ENCODE data around the gene OLFML1.

Gene OLFML1

DNA sequence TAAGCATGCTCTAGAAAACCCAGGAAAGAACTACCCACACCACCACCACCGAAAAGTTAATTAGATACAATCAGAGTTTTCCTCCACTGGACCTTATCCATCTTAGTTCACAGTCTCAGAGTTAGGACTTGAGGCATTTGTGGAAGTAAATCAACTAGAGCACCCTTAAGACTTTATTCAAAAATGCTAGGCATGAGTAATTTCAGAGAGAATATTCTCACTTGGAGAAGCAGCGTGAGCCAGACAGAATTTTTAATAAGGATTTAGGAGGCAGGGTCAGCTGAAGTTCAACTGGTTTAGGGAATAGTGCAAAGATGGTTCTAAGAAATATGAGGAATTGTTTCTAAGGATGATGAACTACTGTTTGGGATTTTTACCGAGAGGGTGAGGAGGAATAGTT, 1.2 kb upstream of the OLFML1 start:
- no peaks in the 10 kb centered on the region for H3K9me3 Mint-ChIP-seq

DNA sequence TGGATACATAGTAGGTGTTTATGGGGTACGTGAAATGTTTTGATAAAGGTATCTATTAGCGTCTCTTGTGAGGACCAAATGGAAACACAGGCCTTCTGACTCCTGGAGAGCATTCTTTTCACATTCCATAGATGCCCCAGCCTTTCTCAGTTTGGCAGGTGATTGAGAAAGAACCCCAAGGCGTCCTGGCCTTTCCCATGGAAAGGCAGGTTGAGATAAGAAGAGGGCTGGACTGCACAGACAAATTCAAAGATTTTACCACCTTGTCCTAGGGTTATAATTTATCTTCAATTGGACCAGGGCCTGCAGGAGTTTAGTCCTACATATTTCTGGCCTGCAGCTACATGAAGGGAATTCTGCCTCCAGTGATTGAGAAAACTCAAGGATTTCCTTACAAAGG, 661 bp upstream of the OLFML1 start:
- H3K36me3 Mint-ChIP-seq (ENCODE audit: low read depth), result peaks cover 13% of the 10 kb centered on the region
- no peaks in the 10 kb centered on the region for H3K9me3 Mint-ChIP-seq
- H3K4me1 Mint-ChIP-seq, result peaks cover 35% of the 10 kb centered on the region
- TF ChIP-seq, protein P1, sequence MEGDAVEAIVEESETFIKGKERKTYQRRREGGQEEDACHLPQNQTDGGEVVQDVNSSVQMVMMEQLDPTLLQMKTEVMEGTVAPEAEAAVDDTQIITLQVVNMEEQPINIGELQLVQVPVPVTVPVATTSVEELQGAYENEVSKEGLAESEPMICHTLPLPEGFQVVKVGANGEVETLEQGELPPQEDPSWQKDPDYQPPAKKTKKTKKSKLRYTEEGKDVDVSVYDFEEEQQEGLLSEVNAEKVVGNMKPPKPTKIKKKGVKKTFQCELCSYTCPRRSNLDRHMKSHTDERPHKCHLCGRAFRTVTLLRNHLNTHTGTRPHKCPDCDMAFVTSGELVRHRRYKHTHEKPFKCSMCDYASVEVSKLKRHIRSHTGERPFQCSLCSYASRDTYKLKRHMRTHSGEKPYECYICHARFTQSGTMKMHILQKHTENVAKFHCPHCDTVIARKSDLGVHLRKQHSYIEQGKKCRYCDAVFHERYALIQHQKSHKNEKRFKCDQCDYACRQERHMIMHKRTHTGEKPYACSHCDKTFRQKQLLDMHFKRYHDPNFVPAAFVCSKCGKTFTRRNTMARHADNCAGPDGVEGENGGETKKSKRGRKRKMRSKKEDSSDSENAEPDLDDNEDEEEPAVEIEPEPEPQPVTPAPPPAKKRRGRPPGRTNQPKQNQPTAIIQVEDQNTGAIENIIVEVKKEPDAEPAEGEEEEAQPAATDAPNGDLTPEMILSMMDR (IDR thresholded peaks at IDR 0.05; ENCODE audit: unreplicated experiment in 3 of 3), result no peak
- H3K27me3 Mint-ChIP-seq (ENCODE audit: low read depth), result no peaks in the 10 kb centered on the region
- peak overlapping the region; percentile 89 to 94 (median 90) for H3K4me3 Mint-ChIP-seq
- peak overlapping the region in 1 of 3 experiments; percentile 85 for H3K27ac Mint-ChIP-seq

More for the DNA sequence above, 1.2 kb upstream of the OLFML1 start:
- peak overlapping the region in 1 of 3 experiments; percentile 85 for H3K27ac Mint-ChIP-seq
- H3K27me3 Mint-ChIP-seq (ENCODE audit: low read depth), result no peaks in the 10 kb centered on the region
- peaks cover 30% of the 10 kb centered on the region for H3K4me1 Mint-ChIP-seq
- TF ChIP-seq, protein P1 (IDR thresholded peaks at IDR 0.05; ENCODE audit: unreplicated experiment in 3 of 3), result no peak
- H3K4me3 Mint-ChIP-seq, result peak overlapping the region; percentile 35 to 65 (median 48)
- peaks cover 8% of the 10 kb centered on the region for H3K36me3 Mint-ChIP-seq (ENCODE audit: low read depth)

DNA sequence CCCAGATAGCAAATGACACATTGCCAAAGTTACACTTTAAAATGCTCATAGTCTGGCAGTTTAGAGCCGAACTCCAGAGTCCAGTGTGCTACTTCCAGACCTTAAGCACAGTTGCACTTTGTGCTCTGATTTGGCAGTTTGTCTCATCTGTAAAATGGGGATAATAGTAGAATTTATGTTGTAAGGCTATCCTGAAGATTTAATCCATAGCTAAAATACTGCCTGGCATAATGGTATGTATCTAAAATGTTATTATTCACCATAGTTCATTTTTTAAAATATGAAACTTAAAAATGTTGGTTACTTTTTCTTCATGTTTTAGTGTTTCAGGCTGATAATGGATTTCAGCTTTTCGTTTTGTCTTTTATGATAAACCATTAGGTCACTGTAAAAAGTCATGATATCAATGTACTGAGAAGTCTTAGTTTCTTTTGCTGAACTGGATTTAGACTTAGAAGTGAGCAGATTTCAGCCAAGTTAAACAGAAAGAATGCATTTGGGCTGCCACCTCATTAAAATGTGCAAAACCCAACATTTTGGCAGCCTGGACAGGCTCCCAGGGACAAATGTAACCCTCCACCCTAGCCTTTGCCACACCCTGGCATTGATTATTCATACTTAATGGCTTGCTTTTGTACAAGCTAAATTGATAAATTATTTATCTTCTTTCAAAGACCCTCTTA, 933 bp downstream of the OLFML1 start:
- H3K27me3 Mint-ChIP-seq (ENCODE audit: low read depth), result no peaks in the 10 kb centered on the region
- TF ChIP-seq, protein P1 (IDR thresholded peaks at IDR 0.05; ENCODE audit: unreplicated experiment in 3 of 3), result no peak
- H3K4me1 Mint-ChIP-seq, result peaks cover 41% of the 10 kb centered on the region
- H3K36me3 Mint-ChIP-seq (ENCODE audit: low read depth), result peaks cover 13% of the 10 kb centered on the region
- H3K9me3 Mint-ChIP-seq, result no peaks in the 10 kb centered on the region
- H3K27ac Mint-ChIP-seq, result peak overlapping the region in 2 of 3 experiments; percentile 34 to 85
- peak overlapping the region; percentile 89 to 94 (median 90) for H3K4me3 Mint-ChIP-seq

DNA sequence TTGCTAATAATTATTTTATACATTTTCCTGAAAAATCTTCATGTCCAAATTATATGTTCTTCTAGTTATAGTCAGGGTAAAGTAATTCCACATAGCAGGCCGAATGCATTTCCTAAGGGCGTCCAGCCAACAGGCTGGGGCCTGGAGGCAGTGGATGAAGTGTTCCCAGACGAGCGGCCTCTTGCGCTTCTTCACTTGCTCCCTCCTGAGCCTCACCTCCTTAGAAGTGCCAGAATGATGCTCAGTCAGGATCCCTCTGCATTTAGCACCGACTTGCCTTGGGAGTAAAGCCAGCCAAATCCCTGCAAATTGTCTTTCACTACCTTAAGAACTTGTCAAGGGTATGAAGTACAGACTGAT, 1.5 kb downstream of the OLFML1 start:
- H3K27me3 Mint-ChIP-seq (ENCODE audit: low read depth), result no peaks in the 10 kb centered on the region
- H3K36me3 Mint-ChIP-seq (ENCODE audit: low read depth), result peaks cover 13% of the 10 kb centered on the region
- TF ChIP-seq, protein P1 (IDR thresholded peaks at IDR 0.05; ENCODE audit: unreplicated experiment in 3 of 3), result no peak
- peak overlapping the region in 2 of 3 experiments; percentile 34 to 68 for H3K27ac Mint-ChIP-seq
- H3K4me1 Mint-ChIP-seq, result peaks cover 41% of the 10 kb centered on the region
- H3K9me3 Mint-ChIP-seq, result no peaks in the 10 kb centered on the region
- peak overlapping the region; percentile 89 to 94 (median 90) for H3K4me3 Mint-ChIP-seq

DNA sequence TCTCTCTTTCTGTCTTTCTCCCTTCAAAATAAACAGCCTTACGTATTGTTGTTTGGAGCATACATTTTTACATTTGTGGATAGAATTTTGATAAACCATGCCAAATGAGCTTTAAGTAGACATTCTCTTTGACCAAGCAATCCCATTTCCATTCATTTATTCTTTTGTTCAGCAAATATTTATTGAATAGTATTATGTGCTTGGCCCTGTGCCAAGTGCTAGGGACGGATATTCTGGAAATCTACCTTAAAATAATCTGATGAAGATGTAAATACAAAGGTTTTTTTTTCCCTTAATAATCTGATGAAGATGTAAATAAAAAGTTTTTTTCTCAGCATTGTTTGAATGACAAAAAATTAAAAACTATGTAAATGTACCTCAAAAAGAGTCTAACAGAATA, 2.1 kb downstream of the OLFML1 start:
- peaks cover 41% of the 10 kb centered on the region for H3K4me1 Mint-ChIP-seq
- peak overlapping the region; percentile 89 to 94 (median 90) for H3K4me3 Mint-ChIP-seq
- peaks cover 13% of the 10 kb centered on the region for H3K36me3 Mint-ChIP-seq (ENCODE audit: low read depth)
- no peaks in the 10 kb centered on the region for H3K9me3 Mint-ChIP-seq
- peak overlapping the region in 1 of 3 experiments; percentile 68 for H3K27ac Mint-ChIP-seq
- no peaks in the 10 kb centered on the region for H3K27me3 Mint-ChIP-seq (ENCODE audit: low read depth)
- TF ChIP-seq, protein P1 (IDR thresholded peaks at IDR 0.05; ENCODE audit: unreplicated experiment in 3 of 3), result no peak

DNA sequence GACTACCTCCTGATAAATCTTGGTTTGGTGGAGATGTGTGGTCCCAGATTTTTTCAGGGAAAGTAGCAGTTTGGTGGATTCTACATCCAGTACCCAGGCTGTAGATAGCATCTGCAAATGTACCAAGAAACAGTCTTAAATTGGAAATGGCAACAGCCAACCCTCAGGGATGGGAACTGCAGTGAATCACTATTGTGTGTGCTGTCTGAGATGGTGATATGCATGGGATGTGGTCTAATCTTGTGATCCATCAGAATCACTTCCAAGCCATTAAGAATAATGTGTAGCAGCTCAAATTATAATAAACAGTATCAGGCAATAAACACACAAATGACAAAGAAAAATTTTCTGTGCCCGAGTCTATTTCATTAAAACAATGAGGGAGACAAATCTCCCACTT, 3.4 kb downstream of the OLFML1 start:
- TF ChIP-seq, protein P1 (IDR thresholded peaks at IDR 0.05; ENCODE audit: unreplicated experiment in 3 of 3), result no peak
- Mint-ChIP-seq H3K27me3 (ENCODE audit: low read depth) (no peaks in the 10 kb centered on the region), H3K36me3 (ENCODE audit: low read depth) (peaks cover 13% of the 10 kb centered on the region), H3K27ac (no peak overlapping the region), H3K4me1 (peaks cover 41% of the 10 kb centered on the region), H3K9me3 (no peaks in the 10 kb centered on the region), H3K4me3 (no peak overlapping the region)

Measured in nephron (organoid).